K562 (cell line): Measurements from ENCODE around the gene LHX3. TPM values are rescaled to one million over a fixed set of nuclear protein-coding genes. Genes with fewer than 3 reads are reported as not detected.

Source experiments
- ARID3A ChIP-seq: IDR thresholded peaks from 2 replicates; pipeline ENCODE4 v1.6.1; 2012; ENCODE audit warnings: low read depth, low read length, improper control_type of control experiment, borderline replicate concordance
- CAMTA2 ChIP-seq: fragments of 250-450 bp; sonication (Bioruptor Pico); conservative IDR thresholded peaks from 2 replicates; pipeline ENCODE4 v1.5.1; 2022
- CHCHD3 ChIP-seq: fragments of 250-450 bp; sonication (Bioruptor Pico); IDR thresholded peaks from 2 replicates; pipeline ENCODE4 v2.1.2; 2022; ENCODE audit warnings: mild to moderate bottlenecking
- CREB3L1 ChIP-seq: fragments of 450-650 bp; IDR thresholded peaks from 2 replicates; pipeline ENCODE4 v1.6.1; 2014; ENCODE audit warnings: low read depth, mild to moderate bottlenecking, moderate library complexity, borderline replicate concordance
- E2F1 ChIP-seq: sonication (generic); formaldehyde crosslinking; IDR thresholded peaks from 2 replicates; pipeline ENCODE4 v1.8.1; 2023; ENCODE audit warnings: mild to moderate bottlenecking, missing genetic modification reagents, moderate library complexity
- E2F4 ChIP-seq: sonication (generic); formaldehyde crosslinking; IDR thresholded peaks from 2 replicates; pipeline ENCODE4 v1.8.0; 2022; ENCODE audit warnings: mild to moderate bottlenecking, low read depth, missing genetic modification reagents
- HNRNPH1 ChIP-seq: fragments of 200-400 bp; formaldehyde crosslinking; optimal IDR thresholded peaks from 2 replicates; pipeline ENCODE3; 2017; ENCODE audit warnings: low read depth, mild to moderate bottlenecking, low read length, moderate library complexity
- L3MBTL2 ChIP-seq: fragments of 450-650 bp; IDR thresholded peaks from 2 replicates; pipeline ENCODE4 v1.6.1; 2016; ENCODE audit warnings: mild to moderate bottlenecking, moderate library complexity
- PHF21A ChIP-seq: fragments of 450-650 bp; IDR thresholded peaks from 2 replicates; pipeline ENCODE4 v1.6.1; 2017; ENCODE audit warnings: low read depth, borderline replicate concordance
- RFX7 ChIP-seq: fragments of 250-450 bp; sonication (Bioruptor Pico); IDR thresholded peaks from 2 replicates; pipeline ENCODE4 v1.5.1; 2021; ENCODE audit warnings: mild to moderate bottlenecking
- SIN3B ChIP-seq: fragments of 450-650 bp; IDR thresholded peaks from 2 replicates; pipeline ENCODE4 v1.6.1; 2017; ENCODE audit warnings: low read depth, mild to moderate bottlenecking, moderate library complexity
- SMAD1 ChIP-seq: fragments of 150-350 bp; IDR thresholded peaks from 2 replicates; pipeline ENCODE4 v1.6.1; 2014; ENCODE audit warnings: low read length, low read depth; ENCODE audit not compliant: partially characterized antibody
- SMAD3 ChIP-seq: fragments of 450-650 bp; formaldehyde crosslinking; conservative IDR thresholded peaks from 2 replicates; pipeline ENCODE4 v1.4.0; 2020; ENCODE audit warnings: mild to moderate bottlenecking
- SMC3 ChIP-seq: conservative IDR thresholded peaks from 2 replicates; pipeline ENCODE4 v1.6.1; 2011; ENCODE audit warnings: low read depth, low read length, improper control_type of control experiment; ENCODE audit not compliant: insufficient read depth
- ZBTB33 ChIP-seq: sonication (generic); formaldehyde crosslinking; IDR thresholded peaks from 2 replicates; pipeline ENCODE4 v1.8.1; 2023; ENCODE audit warnings: mild to moderate bottlenecking, missing genetic modification reagents
- ZC3H4 ChIP-seq: sonication (generic); formaldehyde crosslinking; IDR thresholded peaks from 2 replicates; pipeline ENCODE4 v1.9.0; 2021; ENCODE audit warnings: missing genetic modification reagents, borderline replicate concordance
- ZKSCAN1 ChIP-seq: fragments of 150-350 bp; IDR thresholded peaks from 2 replicates; pipeline ENCODE4 v1.6.1; 2016; ENCODE audit warnings: low read depth, low read length
- ZNF311 ChIP-seq: fragments of 250-450 bp; sonication (Bioruptor Pico); IDR thresholded peaks from 2 replicates; pipeline ENCODE4 v1.4.0; 2020; ENCODE audit warnings: mild to moderate bottlenecking, moderate library complexity
- ZSCAN32 ChIP-seq: fragments of 450-650 bp; formaldehyde crosslinking; IDR thresholded peaks from 2 replicates; pipeline ENCODE4 v1.4.0; 2020; ENCODE audit warnings: mild to moderate bottlenecking, moderate library complexity
- polyA plus RNA-seq, 8 experiments: library from polyadenylated mRNA; depleted of rRNA in 4 of 8; stranded (reverse) in 5 of 8; unstranded in 3 of 8; fragments of >200 nt; fragmentation: Nextera tagmentation in 2 of 8; fragmentation: Illumina TruSeq in 1 of 8; extraction: Ambion mirVana in 2 of 8; extraction: Trizol in 1 of 8; gene quantifications; 2 replicates each; pipeline versions ENCODE4 v1.2.1 to v1.2.3, GENCODE V29; 2011 to 2014; ENCODE audit warnings: inconsistent platforms in 1 of 8, missing spikeins in 1 of 8
- total RNA-seq, 7 experiments: library from RNA; depleted of rRNA in 6 of 7; stranded (reverse); fragments of >200 nt in 6 of 7; fragmentation: Illumina TruSeq in 2 of 7; extraction: Trizol in 2 of 7; gene quantifications; 2 replicates each; pipeline versions ENCODE4 v1.2.1 to v1.2.3, GENCODE V29; 2011 to 2021; ENCODE audit warnings: low replicate concordance in 1 of 7
- TF ChIP-seq, protein P1 (sequence below): fragments of 450-650 bp; formaldehyde crosslinking; IDR thresholded peaks from 2 replicates; pipeline ENCODE4 v1.4.0; 2022; ENCODE audit warnings: mild to moderate bottlenecking, moderate library complexity

The LHX3 gene
- total and polyA plus RNA-seq, 9 of the 15 experiments (the other 6 are each of a cell fraction or from before 2014, with no cell fraction given): 0.09 TPM; not detected in 8

GRCh38 chr9:136206602-136207275 lies 1.8 kb upstream of the LHX3 start (continued):
- TF ChIP-seq SMAD1: no peak
- TF ChIP-seq L3MBTL2: peak; percentile 95
- TF ChIP-seq CAMTA2 (CRISPR knock-in tag): no peak
- TF ChIP-seq ZBTB33 (CRISPR knock-in tag): peak; percentile 87
- TF ChIP-seq E2F1 (CRISPR knock-in tag): no peak
- TF ChIP-seq CREB3L1: peak; percentile 27; the same call in 1 of the 2 replicates
- no peak for TF ChIP-seq HNRNPH1
- TF ChIP-seq, protein P1, sequence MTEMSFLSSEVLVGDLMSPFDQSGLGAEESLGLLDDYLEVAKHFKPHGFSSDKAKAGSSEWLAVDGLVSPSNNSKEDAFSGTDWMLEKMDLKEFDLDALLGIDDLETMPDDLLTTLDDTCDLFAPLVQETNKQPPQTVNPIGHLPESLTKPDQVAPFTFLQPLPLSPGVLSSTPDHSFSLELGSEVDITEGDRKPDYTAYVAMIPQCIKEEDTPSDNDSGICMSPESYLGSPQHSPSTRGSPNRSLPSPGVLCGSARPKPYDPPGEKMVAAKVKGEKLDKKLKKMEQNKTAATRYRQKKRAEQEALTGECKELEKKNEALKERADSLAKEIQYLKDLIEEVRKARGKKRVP (CRISPR knock-in tag): peak; percentile 94
- no peak for TF ChIP-seq PHF21A
- TF ChIP-seq SMAD3: peak; percentile 89
- TF ChIP-seq ZNF311 (CRISPR knock-in tag): peak; percentile 39; the same call in 1 of the 2 replicates
- no peak for TF ChIP-seq RFX7 (CRISPR knock-in tag)
- no peak for TF ChIP-seq ZKSCAN1
- TF ChIP-seq E2F4 (CRISPR knock-in tag): no peak
- no peak for TF ChIP-seq ARID3A
- no peak for TF ChIP-seq ZC3H4 (CRISPR knock-in tag)
- no peak for TF ChIP-seq CHCHD3 (CRISPR knock-in tag)
- peak; percentile 59; the same call in 1 of the 2 replicates for TF ChIP-seq ZSCAN32 (CRISPR knock-in tag)
- no peak for TF ChIP-seq SIN3B
- TF ChIP-seq SMC3: no peak
